HG03575 (cell line): ENCODE measurements around the gene IL12RB2.
A peak's percentile ranks its signal among the peaks of the same experiment; 100 is the strongest.

Source experiments
- ATAC-seq: cut with Tn5 transposase; IDR thresholded peaks from one replicate; pipeline ENCODE4 v1.9.1; 2021; ENCODE audit not compliant: unreplicated experiment, insufficient number of reproducible peaks, low FRiP score; ENCODE audit errors: extremely low read depth

The IL12RB2 gene

GRCh38 chr1:67307251-67308060 is at the start of gene IL12RB2:
Gene IL12RB2, plus strand, starts transcription at chr1:67307873. Its CDS starts 12,496 bp downstream, at chr1:67320369.
- ATAC-seq, result no peak

- ATAC-seq, result no peak
Measured at GRCh38 chr1:67261680-67262079, 46.0 kb upstream of the IL12RB2 start.

GRCh38 chr1:67262735-67263134 is 44.9 kb upstream of the IL12RB2 start:
- no peak for ATAC-seq

GRCh38 chr1:67264152-67264551 is 43.5 kb upstream of the IL12RB2 start:
- ATAC-seq, result no peak

GRCh38 chr1:67264899-67265298 is 42.8 kb upstream of the IL12RB2 start:
- ATAC-seq, result no peak

- no peak for ATAC-seq
Measured at GRCh38 chr1:67269061-67269460, 38.6 kb upstream of the IL12RB2 start.

GRCh38 chr1:67270541-67270940 is 37.1 kb upstream of the IL12RB2 start:
- no peak for ATAC-seq

DNA sequence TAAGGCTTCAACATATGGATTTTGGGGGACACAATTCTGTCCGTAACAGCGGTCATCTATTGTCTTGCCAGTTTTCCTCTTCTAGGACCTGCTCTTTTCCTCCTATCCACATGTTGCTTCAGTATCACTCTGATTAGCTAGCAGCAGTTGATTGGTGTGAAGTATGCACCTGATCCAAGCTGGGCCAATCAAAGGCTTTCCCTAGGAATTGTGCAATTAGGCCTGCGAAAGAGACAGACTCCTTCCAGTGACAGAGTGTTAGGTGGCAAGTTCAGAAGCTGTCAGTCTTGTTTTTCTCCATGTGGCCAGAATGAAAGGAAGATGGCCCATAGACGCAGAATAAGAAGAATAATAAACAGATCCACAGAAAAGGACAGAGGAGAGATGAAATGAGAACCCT is 34.1 kb upstream of the IL12RB2 start:
- ATAC-seq, result no peak

- no peak for ATAC-seq
Measured at GRCh38 chr1:67274623-67275325, 32.9 kb upstream of the IL12RB2 start.

DNA sequence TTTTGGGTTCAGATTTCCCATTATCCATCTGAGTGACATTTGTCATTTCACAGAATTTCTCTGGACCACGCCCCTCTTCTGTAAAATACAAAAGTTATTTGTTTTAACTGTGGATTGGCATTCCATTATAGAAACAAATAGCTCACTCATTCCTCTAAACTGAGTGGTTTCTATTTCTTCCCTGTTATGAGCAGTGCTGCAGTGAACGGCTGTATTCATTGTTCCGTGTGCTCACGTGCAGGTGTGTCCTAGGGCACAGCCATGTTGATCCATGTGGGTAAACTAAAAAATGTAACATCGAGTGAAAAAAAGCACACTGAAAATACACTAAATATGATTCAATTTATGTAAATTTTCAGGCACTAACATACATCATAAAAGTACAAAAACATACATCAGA is 27.0 kb upstream of the IL12RB2 start:
- ATAC-seq, result no peak

DNA sequence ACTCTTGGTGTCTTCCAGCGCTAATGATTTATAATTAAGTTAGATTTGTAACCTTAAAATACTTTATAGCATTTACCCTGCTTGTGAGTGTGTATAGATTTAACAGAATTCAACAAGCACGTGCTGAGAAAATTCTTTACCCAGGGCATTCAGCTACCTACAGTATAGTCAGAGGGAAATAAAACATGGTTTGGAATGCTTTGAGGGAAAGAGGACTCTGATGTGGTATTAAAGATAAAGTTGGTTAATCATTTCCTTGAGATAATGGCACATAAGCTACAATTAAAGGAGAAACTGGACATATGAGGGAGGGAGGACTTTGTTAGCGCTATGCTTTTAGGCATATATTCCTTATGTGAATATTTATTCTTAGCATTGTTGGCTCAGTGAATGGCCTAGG is 26.4 kb upstream of the IL12RB2 start:
- no peak for ATAC-seq

DNA sequence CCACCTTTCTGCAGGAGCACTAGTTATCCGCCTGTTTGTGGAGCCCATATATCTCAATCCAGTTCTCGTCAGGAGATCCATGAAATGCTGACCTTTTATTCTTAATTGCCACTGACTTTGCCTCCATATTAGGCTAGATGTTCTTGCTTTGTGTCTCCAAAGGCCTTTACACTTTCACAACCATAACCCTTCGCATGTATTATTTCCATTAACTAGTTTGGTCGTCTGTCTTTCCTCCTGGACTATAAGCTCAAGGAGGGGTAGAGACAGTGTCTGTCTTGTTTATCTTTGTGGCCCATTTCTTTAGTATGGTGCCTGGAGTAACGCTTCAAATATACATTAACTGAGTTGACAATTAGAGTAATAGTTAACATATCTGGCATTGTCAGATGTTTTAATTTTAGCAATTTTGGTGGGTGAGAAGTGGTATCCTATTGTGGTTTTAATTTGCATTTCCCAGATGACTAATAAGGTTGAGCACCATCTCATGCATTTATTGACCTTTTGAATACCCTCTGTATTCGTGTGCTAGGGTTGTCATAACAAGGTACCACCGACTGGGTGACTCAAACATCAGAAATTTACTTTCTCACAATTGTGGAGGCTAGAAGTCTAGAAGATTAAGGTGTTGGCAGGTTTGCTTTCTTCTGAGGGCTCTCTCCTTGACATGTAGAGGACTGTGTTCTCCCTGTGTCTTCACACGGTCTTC is 21.7 kb upstream of the IL12RB2 start:
- peak; percentile 96 for ATAC-seq

- ATAC-seq, result no peak
Measured at GRCh38 chr1:67290236-67290635, 17.4 kb upstream of the IL12RB2 start.

- ATAC-seq, result no peak
Measured at GRCh38 chr1:67294836-67295617, 12.6 kb upstream of the IL12RB2 start.

DNA sequence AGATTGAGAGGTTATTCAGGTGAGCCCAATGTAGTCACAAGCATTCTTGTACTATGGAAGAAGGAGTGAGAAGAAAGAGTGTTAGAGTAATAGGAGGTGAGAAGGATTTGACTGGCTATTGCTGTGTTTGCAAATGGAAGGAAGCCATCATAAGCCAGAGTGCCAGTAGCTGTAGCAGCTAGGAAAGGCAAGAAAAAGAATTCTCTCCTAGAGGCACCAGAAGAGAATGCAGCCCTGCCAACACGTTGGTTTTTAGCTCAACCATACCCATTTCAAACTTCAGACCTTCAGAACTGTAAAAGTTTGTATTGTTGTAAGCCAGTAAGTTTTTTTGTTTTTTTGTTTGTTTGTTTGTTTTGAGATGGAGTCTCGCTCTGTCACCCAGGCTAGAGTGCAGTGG is 8.9 kb upstream of the IL12RB2 start:
- ATAC-seq, result no peak

DNA sequence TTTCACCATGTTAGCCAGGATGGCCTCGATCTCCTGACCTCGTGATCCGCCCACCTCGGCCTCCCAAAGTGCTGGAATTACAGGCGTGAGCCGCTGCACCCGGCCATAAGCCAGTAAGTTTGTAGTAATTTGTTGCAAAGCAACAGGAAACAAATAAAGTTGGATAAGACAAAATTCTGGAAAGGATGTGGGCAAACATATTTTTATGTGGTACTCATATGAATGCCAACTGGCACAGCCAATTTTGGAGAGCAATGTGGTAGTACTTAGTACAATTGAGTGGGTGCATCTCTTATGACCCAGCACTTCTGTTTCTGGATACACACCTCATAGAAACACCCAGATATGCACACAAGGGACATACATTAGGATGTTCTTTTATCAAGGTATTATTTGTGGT is 8.4 kb upstream of the IL12RB2 start:
- ATAC-seq, result no peak

- ATAC-seq, result no peak
Measured at GRCh38 chr1:67300561-67300960, 7.1 kb upstream of the IL12RB2 start.

GRCh38 chr1:67304023-67304422 is 3.6 kb upstream of the IL12RB2 start:
- ATAC-seq, result no peak

GRCh38 chr1:67306547-67306946 is 1.1 kb upstream of the IL12RB2 start:
- no peak for ATAC-seq
